Body of pancreas (tissue), 4 donors: ENCODE results near the gene TTC28. TPM values are rescaled to one million over a fixed set of nuclear protein-coding genes. Genes with fewer than 3 reads are reported as not detected.

ENCODE experiments used
- ATAC-seq: fragments of 150-250 bp; one replicate; pipeline ENCODE4 v1.9.1; 2016
- DNase-seq, 4 donors: peaks; one replicate each; pipeline ENCODE4 v3.0.0-alpha.2; 2019
- H3K27ac ChIP-seq, 4 donors: fragments of 200-600 bp; sonication (generic); 1 replicate in 3 of 4; 2 replicates in 1 of 4; pipeline versions ENCODE4 v1.5.1 to v1.6.1; 2016 to 2019; ENCODE audit warnings: mild to moderate bottlenecking in 1 of 4, mixed read lengths in 1 of 4, moderate library complexity in 1 of 4
- H3K27me3 ChIP-seq, 2 donors: fragments of 200-600 bp; sonication (generic); one replicate each; pipeline ENCODE4 v1.6.0; 2016; ENCODE audit warnings: mild to moderate bottlenecking in 1 of 2
- H3K36me3 ChIP-seq, 2 donors: fragments of 200-600 bp; sonication (generic); replicated peaks in 1 of 2; 2 replicates each; pipeline ENCODE4 v1.5.1; 2016; ENCODE audit warnings: low read depth in 2 of 2; ENCODE audit not compliant: insufficient read depth in 1 of 2
- H3K4me1 ChIP-seq: fragments of 200-600 bp; sonication (generic); one replicate; pipeline ENCODE4 v1.6.0; 2016
- H3K4me3 ChIP-seq, 2 donors: fragments of 200-600 bp; sonication (generic); 1 replicate in 1 of 2; 2 replicates in 1 of 2; pipeline ENCODE4 v1.5.1; 2016 to 2019
- H3K9me3 ChIP-seq, 3 donors: fragments of 200-600 bp; sonication (generic); 1 replicate in 2 of 3; 2 replicates in 1 of 3; pipeline ENCODE4 v1.5.1; 2016
- POLR2A ChIP-seq, 3 donors: fragments of 450-650 bp; IDR thresholded peaks; one replicate each; pipeline ENCODE4 v1.6.1; 2016; ENCODE audit warnings: antibody characterized with exemption in 3 of 3, mild to moderate bottlenecking in 2 of 3
- WGBS, 2 donors: methylation state at CpG; one replicate each; pipeline ENCODE4 v1.1.5; 2017; 5-methylcytosine and 5-hydroxymethylcytosine counted together
- intact Hi-C: fragments of 100-400 bp; cut with DNase I; formaldehyde crosslinking; loops from one replicate; pipeline ENCODE4 v1.15.1; 2023
- total RNA-seq, 2 donors: library from RNA; depleted of rRNA; stranded (reverse); fragments of >200 nt; gene quantifications; one replicate each; pipeline ENCODE4 v1.1.0, GENCODE V29; 2016
- TF ChIP-seq, protein P1 (sequence below), 7 experiments: fragments of 450-650 bp in 4 of 7; fragments of 200-600 bp in 3 of 7; sonication (generic) in 3 of 7; IDR thresholded peaks; one replicate each; pipeline ENCODE4 v1.5.1; 2016 to 2019; ENCODE audit warnings: antibody characterized with exemption in 7 of 7

The TTC28 gene
- total RNA-seq, 2 donors from 2014 or later: 21.0 to 87.3 TPM

GRCh38 chr22:28097627-28098026 is 582.0 kb downstream of the TTC28 start:
- Histone ChIP-seq H3K27ac (no peak overlapping the region), H3K27me3 (no peaks in the 10 kb centered on the region), H3K9me3 (no peaks in the 10 kb centered on the region), H3K4me3 (no peak overlapping the region), H3K36me3 (peaks cover 0 to 3% of the 10 kb centered on the region in 2 donors), H3K4me1 (no peaks in the 10 kb centered on the region)
- ATAC-seq (no peak), DNase-seq (no peak)
- intact Hi-C loops: no loop called here
- TF ChIP-seq POLR2A (IDR thresholded peaks at IDR 0.05): no peak
- TF ChIP-seq, protein P1, sequence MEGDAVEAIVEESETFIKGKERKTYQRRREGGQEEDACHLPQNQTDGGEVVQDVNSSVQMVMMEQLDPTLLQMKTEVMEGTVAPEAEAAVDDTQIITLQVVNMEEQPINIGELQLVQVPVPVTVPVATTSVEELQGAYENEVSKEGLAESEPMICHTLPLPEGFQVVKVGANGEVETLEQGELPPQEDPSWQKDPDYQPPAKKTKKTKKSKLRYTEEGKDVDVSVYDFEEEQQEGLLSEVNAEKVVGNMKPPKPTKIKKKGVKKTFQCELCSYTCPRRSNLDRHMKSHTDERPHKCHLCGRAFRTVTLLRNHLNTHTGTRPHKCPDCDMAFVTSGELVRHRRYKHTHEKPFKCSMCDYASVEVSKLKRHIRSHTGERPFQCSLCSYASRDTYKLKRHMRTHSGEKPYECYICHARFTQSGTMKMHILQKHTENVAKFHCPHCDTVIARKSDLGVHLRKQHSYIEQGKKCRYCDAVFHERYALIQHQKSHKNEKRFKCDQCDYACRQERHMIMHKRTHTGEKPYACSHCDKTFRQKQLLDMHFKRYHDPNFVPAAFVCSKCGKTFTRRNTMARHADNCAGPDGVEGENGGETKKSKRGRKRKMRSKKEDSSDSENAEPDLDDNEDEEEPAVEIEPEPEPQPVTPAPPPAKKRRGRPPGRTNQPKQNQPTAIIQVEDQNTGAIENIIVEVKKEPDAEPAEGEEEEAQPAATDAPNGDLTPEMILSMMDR (IDR thresholded peaks at IDR 0.05): no peak
- WGBS, 2 donors: 88 to 90% methylated on average over 3 of the region's 3 CpGs

- 89 to 93% methylated on average over 5 of the region's 5 CpGs for WGBS, 2 donors
- TF ChIP-seq, protein P1 (IDR thresholded peaks at IDR 0.05): no peak
- no peak for TF ChIP-seq POLR2A (IDR thresholded peaks at IDR 0.05)
- ATAC-seq (no peak), DNase-seq (no peak)
- Histone ChIP-seq H3K9me3 (no peaks in the 10 kb centered on the region), H3K27me3 (no peaks in the 10 kb centered on the region), H3K36me3 (peaks cover 0 to 3% of the 10 kb centered on the region in 2 donors), H3K4me3 (no peak overlapping the region), H3K4me1 (no peaks in the 10 kb centered on the region), H3K27ac (no peak overlapping the region)
- intact Hi-C loops: no loop called here
Measured at GRCh38 chr22:28096161-28096560, 583.5 kb downstream of the TTC28 start.

DNA sequence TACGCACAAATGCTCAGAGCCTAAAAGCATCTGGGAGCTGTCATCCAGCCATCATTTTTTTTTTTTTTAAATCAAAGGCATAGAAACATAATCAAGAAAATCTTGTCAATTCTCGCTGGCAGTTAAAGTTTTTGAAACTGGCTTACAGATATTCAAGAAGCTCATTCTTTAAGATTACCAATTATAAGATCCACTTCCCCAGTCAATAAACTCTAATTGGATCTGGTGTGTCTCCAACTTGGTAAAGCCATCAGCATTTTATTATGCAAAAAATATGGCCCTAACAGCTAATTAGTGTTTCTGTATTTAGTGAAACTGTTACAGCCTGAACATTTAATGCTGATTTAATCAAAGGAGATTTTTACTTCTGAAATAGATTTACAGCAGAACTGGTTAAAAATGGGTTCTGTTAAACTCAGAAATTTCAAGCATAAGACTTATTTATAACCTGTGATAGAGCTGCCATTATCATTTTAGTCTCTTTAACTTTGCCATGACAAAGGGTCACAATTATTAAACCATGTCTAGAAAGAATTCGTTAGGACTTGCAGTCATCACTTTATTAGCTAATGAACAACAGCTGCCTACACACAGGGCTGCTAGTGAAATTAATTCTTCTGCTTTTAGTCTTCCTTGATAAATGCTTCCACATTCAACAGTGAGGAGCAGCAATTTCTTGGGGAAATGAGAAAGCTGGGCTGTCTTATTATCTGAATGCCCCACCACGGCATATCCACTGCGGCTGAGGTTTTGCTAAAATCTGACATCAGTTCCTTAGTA is 584.1 kb downstream of the TTC28 start:
- 90 to 92% methylated on average over 5 of the region's 5 CpGs for WGBS, 2 donors
- Histone ChIP-seq H3K27ac (no peak overlapping the region), H3K4me3 (no peak overlapping the region), H3K27me3 (no peaks in the 10 kb centered on the region), H3K36me3 (peaks cover 0 to 3% of the 10 kb centered on the region in 2 donors), H3K4me1 (no peaks in the 10 kb centered on the region), H3K9me3 (no peaks in the 10 kb centered on the region)
- ATAC-seq (no peak), DNase-seq (no peak)
- TF ChIP-seq, protein P1 (IDR thresholded peaks at IDR 0.05): no peak
- no peak for TF ChIP-seq POLR2A (IDR thresholded peaks at IDR 0.05)
- intact Hi-C loops: no loop called here

DNA sequence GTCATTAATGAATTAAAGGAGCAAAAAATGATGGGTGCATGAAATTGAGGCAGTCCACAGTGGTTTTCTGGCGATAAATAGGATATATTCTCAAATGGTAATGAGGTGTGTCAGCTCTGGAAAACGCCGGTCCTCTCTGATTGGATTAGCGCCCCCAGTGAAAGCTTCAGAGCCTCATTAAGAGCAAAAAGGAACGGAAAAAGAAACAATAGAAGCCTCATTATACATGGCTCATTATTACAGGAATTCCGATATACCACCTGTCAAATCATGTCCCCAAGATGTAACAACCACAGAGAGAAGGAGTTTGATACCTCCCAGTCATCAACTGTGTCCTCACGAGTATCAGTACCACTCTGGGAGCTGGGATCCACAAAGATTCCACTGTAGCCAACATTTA is 584.9 kb downstream of the TTC28 start:
- DNase-seq (no peak), ATAC-seq (no peak)
- intact Hi-C loops: no loop called here
- Histone ChIP-seq H3K27me3 (no peaks in the 10 kb centered on the region), H3K36me3 (peaks cover 0 to 3% of the 10 kb centered on the region in 2 donors), H3K9me3 (no peaks in the 10 kb centered on the region), H3K4me3 (no peak overlapping the region), H3K4me1 (no peaks in the 10 kb centered on the region), H3K27ac (no peak overlapping the region)
- TF ChIP-seq, protein P1 (IDR thresholded peaks at IDR 0.05): no peak
- TF ChIP-seq POLR2A (IDR thresholded peaks at IDR 0.05): no peak
- 86% methylated on average over 7 of the region's 7 CpGs for WGBS, 2 donors

GRCh38 chr22:28093711-28094110 is 585.9 kb downstream of the TTC28 start:
- WGBS, 2 donors: 95% methylated on average over 1 of the region's 1 CpG

More at GRCh38 chr22:28093711-28094110, 585.9 kb downstream of the TTC28 start:
- intact Hi-C loops: no loop called here
- no peak for DNase-seq
- Histone ChIP-seq H3K9me3 (no peaks in the 10 kb centered on the region), H3K27ac (no peak overlapping the region), H3K27me3 (no peaks in the 10 kb centered on the region), H3K36me3 (no peaks in the 10 kb centered on the region), H3K4me3 (no peak overlapping the region), H3K4me1 (no peaks in the 10 kb centered on the region)
- no peak for ATAC-seq
- TF ChIP-seq POLR2A (IDR thresholded peaks at IDR 0.05): no peak
- TF ChIP-seq, protein P1 (IDR thresholded peaks at IDR 0.05): no peak
